ENCODE data around the gene PIANP. TPM values are rescaled to one million over a fixed set of nuclear protein-coding genes. Genes with fewer than 3 reads are reported as not detected.

PIANP gene
- total RNA-seq, 1 donor from 2014 or later, result 48.8 TPM

DNA sequence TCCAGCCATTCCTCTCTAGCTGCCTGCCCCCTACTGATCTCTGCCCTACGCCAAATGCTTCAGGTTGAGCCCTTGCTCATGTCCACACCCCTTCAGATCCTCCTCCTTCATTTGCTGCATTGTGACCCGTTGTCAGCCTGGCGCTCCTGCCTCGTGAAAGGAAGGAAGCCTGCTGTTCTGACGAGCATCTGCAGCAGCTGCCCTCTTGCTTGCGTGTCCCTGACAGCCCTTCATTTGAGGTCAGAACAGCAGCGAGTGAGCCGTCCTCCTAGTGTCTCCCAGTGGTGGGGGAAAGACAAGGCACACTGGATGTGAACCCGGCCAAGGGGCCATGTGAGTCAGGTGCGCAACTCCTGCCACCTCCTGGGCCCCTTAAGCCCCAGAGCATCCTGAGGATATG lies 3.0 kb upstream of the PIANP start:
- H3K27ac Mint-ChIP-seq (ENCODE audit: unreplicated experiment), result peak overlapping the region; percentile 89
- peak overlapping the region; percentile 60 for H3K4me3 Mint-ChIP-seq (ENCODE audit: unreplicated experiment)
- TF ChIP-seq, protein P1, sequence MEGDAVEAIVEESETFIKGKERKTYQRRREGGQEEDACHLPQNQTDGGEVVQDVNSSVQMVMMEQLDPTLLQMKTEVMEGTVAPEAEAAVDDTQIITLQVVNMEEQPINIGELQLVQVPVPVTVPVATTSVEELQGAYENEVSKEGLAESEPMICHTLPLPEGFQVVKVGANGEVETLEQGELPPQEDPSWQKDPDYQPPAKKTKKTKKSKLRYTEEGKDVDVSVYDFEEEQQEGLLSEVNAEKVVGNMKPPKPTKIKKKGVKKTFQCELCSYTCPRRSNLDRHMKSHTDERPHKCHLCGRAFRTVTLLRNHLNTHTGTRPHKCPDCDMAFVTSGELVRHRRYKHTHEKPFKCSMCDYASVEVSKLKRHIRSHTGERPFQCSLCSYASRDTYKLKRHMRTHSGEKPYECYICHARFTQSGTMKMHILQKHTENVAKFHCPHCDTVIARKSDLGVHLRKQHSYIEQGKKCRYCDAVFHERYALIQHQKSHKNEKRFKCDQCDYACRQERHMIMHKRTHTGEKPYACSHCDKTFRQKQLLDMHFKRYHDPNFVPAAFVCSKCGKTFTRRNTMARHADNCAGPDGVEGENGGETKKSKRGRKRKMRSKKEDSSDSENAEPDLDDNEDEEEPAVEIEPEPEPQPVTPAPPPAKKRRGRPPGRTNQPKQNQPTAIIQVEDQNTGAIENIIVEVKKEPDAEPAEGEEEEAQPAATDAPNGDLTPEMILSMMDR (IDR thresholded peaks at IDR 0.05; ENCODE audit: partially characterized antibody, unreplicated experiment), result no peak
- peaks cover 8% of the 10 kb centered on the region for H3K36me3 Mint-ChIP-seq (ENCODE audit: unreplicated experiment)
- peaks cover 31% of the 10 kb centered on the region for H3K9me3 Mint-ChIP-seq (ENCODE audit: unreplicated experiment)
- H3K4me1 Mint-ChIP-seq (ENCODE audit: low read depth, unreplicated experiment), result peaks cover 15% of the 10 kb centered on the region
- DNase-seq, result peak; percentile 69
- peaks cover 33% of the 10 kb centered on the region for H3K27me3 Mint-ChIP-seq (ENCODE audit: unreplicated experiment)

DNA sequence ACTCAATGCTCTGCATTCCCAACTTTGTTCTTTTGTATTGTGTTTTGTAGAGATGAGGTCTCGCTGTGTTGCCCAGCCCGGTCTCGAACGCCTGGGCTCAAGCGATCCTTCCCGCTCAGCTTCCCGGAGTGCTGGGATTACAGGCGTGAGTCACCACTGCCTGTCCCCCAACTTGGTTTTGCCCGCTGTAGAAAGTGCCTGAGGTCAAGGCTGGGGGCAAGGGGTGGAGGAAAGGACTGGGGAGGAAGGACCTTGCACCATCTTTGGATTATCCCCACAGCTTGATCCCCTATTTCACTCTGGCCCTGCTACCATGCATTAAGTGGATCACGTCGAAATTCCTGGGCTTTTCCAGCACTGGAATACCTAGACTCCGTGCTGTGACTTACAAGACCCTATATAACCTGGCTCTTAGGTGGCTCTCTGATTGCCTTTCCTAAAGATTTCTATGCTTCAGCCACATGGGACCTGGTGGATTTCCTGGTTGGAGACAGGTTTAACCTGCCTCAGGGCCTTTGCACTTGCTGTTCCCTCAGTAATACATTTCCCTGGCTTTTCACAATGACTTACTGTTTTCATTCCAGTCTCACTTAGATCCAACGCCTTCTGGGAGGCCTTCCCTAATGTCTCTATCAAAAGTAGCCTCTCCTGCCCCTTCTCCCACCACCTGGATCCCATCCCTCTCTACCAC lies 608 bp upstream of the PIANP start:
- no peak for DNase-seq
- H3K27ac Mint-ChIP-seq (ENCODE audit: unreplicated experiment), result peak overlapping the region; percentile 88
- TF ChIP-seq, protein P1 (IDR thresholded peaks at IDR 0.05; ENCODE audit: partially characterized antibody, unreplicated experiment), result no peak
- peaks cover 40% of the 10 kb centered on the region for H3K9me3 Mint-ChIP-seq (ENCODE audit: unreplicated experiment)
- H3K36me3 Mint-ChIP-seq (ENCODE audit: unreplicated experiment), result peaks cover 8% of the 10 kb centered on the region
- H3K27me3 Mint-ChIP-seq (ENCODE audit: unreplicated experiment), result peaks cover 38% of the 10 kb centered on the region
- peak overlapping the region; percentile 83 for H3K4me3 Mint-ChIP-seq (ENCODE audit: unreplicated experiment)
- peaks cover 24% of the 10 kb centered on the region for H3K4me1 Mint-ChIP-seq (ENCODE audit: low read depth, unreplicated experiment)

DNA sequence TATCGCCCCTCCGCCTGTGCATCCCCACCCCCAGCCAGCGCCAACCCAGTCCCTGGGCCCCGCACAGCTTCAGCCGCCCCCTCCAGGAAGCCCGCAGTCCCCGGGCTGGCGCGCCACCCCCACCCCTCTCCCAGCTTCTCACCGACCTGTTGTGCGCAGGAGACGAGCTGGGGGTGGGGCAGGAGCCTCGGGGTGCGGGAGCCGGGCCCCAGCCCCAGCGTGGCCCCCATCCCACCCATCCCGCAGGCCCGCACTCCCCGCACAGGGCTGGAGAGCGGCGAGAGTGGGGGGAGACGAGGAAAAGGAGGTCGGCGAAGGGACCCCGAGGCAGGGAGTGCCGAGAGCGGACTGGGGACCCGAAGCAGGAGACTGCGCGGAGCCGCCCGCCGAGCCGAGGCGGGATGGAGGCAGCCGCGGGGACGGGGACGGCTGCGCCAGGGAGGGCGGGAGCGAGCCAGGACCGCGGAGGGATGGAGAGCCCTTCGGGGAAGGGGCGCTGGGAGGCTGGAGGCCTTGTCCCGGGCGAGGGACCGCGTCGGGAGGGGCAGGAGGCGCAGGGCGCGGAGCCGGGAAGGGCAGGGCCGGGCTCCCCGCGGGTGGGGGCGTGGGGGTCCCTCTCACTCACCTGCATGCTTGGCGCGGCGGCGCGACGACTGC lies 498 bp downstream of the PIANP start:
- H3K4me3 Mint-ChIP-seq (ENCODE audit: unreplicated experiment), result peak overlapping the region; percentile 98
- peaks cover 26% of the 10 kb centered on the region for H3K4me1 Mint-ChIP-seq (ENCODE audit: low read depth, unreplicated experiment)
- peaks cover 40% of the 10 kb centered on the region for H3K9me3 Mint-ChIP-seq (ENCODE audit: unreplicated experiment)
- peaks cover 8% of the 10 kb centered on the region for H3K36me3 Mint-ChIP-seq (ENCODE audit: unreplicated experiment)
- peaks cover 35% of the 10 kb centered on the region for H3K27me3 Mint-ChIP-seq (ENCODE audit: unreplicated experiment)
- TF ChIP-seq, protein P1 (IDR thresholded peaks at IDR 0.05; ENCODE audit: partially characterized antibody, unreplicated experiment), result no peak
- DNase-seq, result peak; percentile 89
- H3K27ac Mint-ChIP-seq (ENCODE audit: unreplicated experiment), result peak overlapping the region; percentile 98

DNA sequence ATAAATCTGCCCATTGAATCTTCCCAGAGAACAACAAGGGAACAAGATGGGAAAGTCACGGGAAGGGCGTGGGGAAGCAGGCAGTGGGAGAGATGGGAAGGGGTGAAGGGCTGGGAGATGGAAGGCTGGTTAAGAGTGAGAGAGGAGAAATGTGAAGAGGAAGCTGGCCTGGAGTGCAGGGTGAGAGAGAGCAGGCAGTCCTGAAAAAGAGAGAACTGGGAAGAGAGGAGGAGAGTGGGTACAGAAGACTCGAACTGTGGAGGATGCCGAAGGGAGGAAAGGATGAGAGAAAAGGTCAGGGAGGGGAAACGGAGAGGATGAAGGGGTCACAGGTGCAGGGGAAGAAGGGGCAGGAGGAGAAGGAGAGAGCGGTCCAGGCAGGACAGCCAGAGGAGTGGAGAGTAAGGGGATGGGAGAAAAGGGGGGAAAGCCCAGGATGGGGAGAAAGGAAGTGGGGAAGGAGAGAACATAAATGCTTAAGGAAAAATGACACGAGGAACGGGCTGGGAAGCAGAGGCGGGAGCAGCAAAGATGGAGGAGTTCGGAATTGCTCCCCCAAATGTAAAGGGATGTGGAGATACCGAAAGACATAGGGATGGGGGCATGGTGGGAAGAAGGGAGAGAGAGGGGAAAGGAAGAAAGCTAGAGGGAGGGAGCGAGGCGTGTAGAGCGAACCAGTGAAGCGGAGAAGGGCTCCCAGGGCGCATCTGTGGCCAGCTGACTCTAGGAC lies 1.2 kb downstream of the PIANP start:
- peaks cover 26% of the 10 kb centered on the region for H3K4me1 Mint-ChIP-seq (ENCODE audit: low read depth, unreplicated experiment)
- H3K9me3 Mint-ChIP-seq (ENCODE audit: unreplicated experiment), result peaks cover 42% of the 10 kb centered on the region
- TF ChIP-seq, protein P1 (IDR thresholded peaks at IDR 0.05; ENCODE audit: partially characterized antibody, unreplicated experiment), result no peak
- H3K36me3 Mint-ChIP-seq (ENCODE audit: unreplicated experiment), result peaks cover 8% of the 10 kb centered on the region
- DNase-seq, result no peak
- H3K27me3 Mint-ChIP-seq (ENCODE audit: unreplicated experiment), result peaks cover 32% of the 10 kb centered on the region
- H3K27ac Mint-ChIP-seq (ENCODE audit: unreplicated experiment), result peak overlapping the region; percentile 98
- H3K4me3 Mint-ChIP-seq (ENCODE audit: unreplicated experiment), result peak overlapping the region; percentile 98
